ENCODE measurements around the gene ABCG2.
A peak's percentile ranks its signal among the peaks of the same experiment; 100 is the strongest.

ABCG2 gene

GRCh38 chr4:88158489-88159228 lies at the start of gene ABCG2:
Gene ABCG2 (minus strand): TSS chr4:88158639. CDS start chr4:88139995, 18,644 bp downstream.
- DNase-seq: peak; percentile 20 to 29

GRCh38 chr4:88208156-88208555 lies 49.7 kb upstream of the ABCG2 start:
- DNase-seq: no peak

- DNase-seq: no peak
Measured at GRCh38 chr4:88207171-88207570, 48.7 kb upstream of the ABCG2 start.

- DNase-seq: no peak
Measured at GRCh38 chr4:88204882-88205281, 46.4 kb upstream of the ABCG2 start.

- no peak for DNase-seq
Measured at GRCh38 chr4:88202443-88202842, 44.0 kb upstream of the ABCG2 start.

- DNase-seq: no peak
Measured at GRCh38 chr4:88200186-88200585, 41.7 kb upstream of the ABCG2 start.

- no peak for DNase-seq
Measured at GRCh38 chr4:88196523-88197185, 38.2 kb upstream of the ABCG2 start.

GRCh38 chr4:88196013-88196365 lies 37.5 kb upstream of the ABCG2 start:
- DNase-seq: no peak

- DNase-seq: no peak
Measured at GRCh38 chr4:88195328-88196012, 37.0 kb upstream of the ABCG2 start.

GRCh38 chr4:88191404-88191803 lies 33.0 kb upstream of the ABCG2 start:
- no peak for DNase-seq

- no peak for DNase-seq
Measured at GRCh38 chr4:88189881-88190585, 31.6 kb upstream of the ABCG2 start.

- no peak for DNase-seq
Measured at GRCh38 chr4:88189418-88189738, 30.9 kb upstream of the ABCG2 start.

GRCh38 chr4:88188738-88189417 lies 30.4 kb upstream of the ABCG2 start:
- DNase-seq: no peak

- DNase-seq: no peak
Measured at GRCh38 chr4:88187766-88188165, 29.3 kb upstream of the ABCG2 start.

GRCh38 chr4:88185906-88186305 lies 27.5 kb upstream of the ABCG2 start:
- DNase-seq: no peak

GRCh38 chr4:88179261-88179660 lies 20.8 kb upstream of the ABCG2 start:
- no peak for DNase-seq

- no peak for DNase-seq
Measured at GRCh38 chr4:88178626-88179231, 20.3 kb upstream of the ABCG2 start.

GRCh38 chr4:88177983-88178625 lies 19.7 kb upstream of the ABCG2 start:
- no peak for DNase-seq

GRCh38 chr4:88172987-88173386 lies 14.5 kb upstream of the ABCG2 start:
- DNase-seq: no peak

GRCh38 chr4:88171206-88171605 lies 12.8 kb upstream of the ABCG2 start:
- DNase-seq: no peak

GRCh38 chr4:88169298-88169697 lies 10.9 kb upstream of the ABCG2 start:
- DNase-seq: no peak

- DNase-seq: no peak
Measured at GRCh38 chr4:88166608-88167007, 8.2 kb upstream of the ABCG2 start.
